Prostate gland (tissue), 2 donors: Measurements from ENCODE around the gene NUAK1. TPM values are rescaled to one million over a fixed set of nuclear protein-coding genes. Genes with fewer than 3 reads are reported as not detected.

Source experiments
- DNase-seq: peaks from one replicate; pipeline ENCODE4 v3.0.0-alpha.2; 2019; ENCODE audit warnings: low spot score
- H3K27ac ChIP-seq, 2 donors: fragments of 200-600 bp; sonication (generic); 2 replicates each; pipeline ENCODE4 v1.5.1; 2017 to 2019
- H3K27me3 ChIP-seq: fragments of 200-600 bp; sonication (generic); replicated peaks from 2 replicates; pipeline ENCODE4 v1.5.1; 2019; ENCODE audit not compliant: insufficient read depth
- H3K36me3 ChIP-seq, 2 donors: fragments of 200-600 bp; sonication (generic); 1 replicate in 1 of 2; 2 replicates in 1 of 2; pipeline versions ENCODE4 v1.5.1 to v1.8.1; 2017 to 2019
- H3K4me1 ChIP-seq: fragments of 200-600 bp; sonication (generic); replicated peaks from 2 replicates; pipeline ENCODE4 v1.5.1; 2019
- H3K4me3 ChIP-seq, 2 donors: fragments of 200-600 bp; sonication (generic); 2 replicates each; pipeline ENCODE4 v1.5.1; 2017 to 2019
- H3K9me3 ChIP-seq: fragments of 200-600 bp; sonication (generic); 2 replicates; pipeline ENCODE4 v1.5.1; 2017
- POLR2A ChIP-seq: fragments of 450-650 bp; IDR thresholded peaks from one replicate; pipeline ENCODE4 v1.6.1; 2016; ENCODE audit warnings: antibody characterized with exemption, mild to moderate bottlenecking
- POLR2AphosphoS5 ChIP-seq: sonication (generic); formaldehyde crosslinking; IDR thresholded peaks from one replicate; pipeline ENCODE4 v1.6.1; 2017; ENCODE audit warnings: antibody characterized with exemption
- WGBS: methylation state at CpG from one replicate; pipeline ENCODE4 v1.1.5; 2018; 5-methylcytosine and 5-hydroxymethylcytosine counted together
- intact Hi-C: fragments of 100-400 bp; cut with DNase I; formaldehyde crosslinking; loops from one replicate; pipeline ENCODE4 v1.14.2; 2022
- total RNA-seq, 2 donors: library from RNA; depleted of rRNA; stranded (reverse); fragments of >200 nt; gene quantifications; one replicate each; pipeline ENCODE4 v1.1.0, GENCODE V29; 2016
- TF ChIP-seq, protein P1 (sequence below), 4 experiments: fragments of 200-600 bp in 2 of 4; fragments of 450-650 bp in 2 of 4; sonication (generic) in 2 of 4; IDR thresholded peaks; 1 replicate in 3 of 4; 2 replicates in 1 of 4; pipeline ENCODE4 v1.5.1; 2016 to 2019; ENCODE audit warnings: antibody characterized with exemption in 4 of 4, mild to moderate bottlenecking in 2 of 4, moderate library complexity in 2 of 4

Gene NUAK1
- total RNA-seq, 2 donors from 2014 or later = 9.6 to 16.0 TPM

DNA sequence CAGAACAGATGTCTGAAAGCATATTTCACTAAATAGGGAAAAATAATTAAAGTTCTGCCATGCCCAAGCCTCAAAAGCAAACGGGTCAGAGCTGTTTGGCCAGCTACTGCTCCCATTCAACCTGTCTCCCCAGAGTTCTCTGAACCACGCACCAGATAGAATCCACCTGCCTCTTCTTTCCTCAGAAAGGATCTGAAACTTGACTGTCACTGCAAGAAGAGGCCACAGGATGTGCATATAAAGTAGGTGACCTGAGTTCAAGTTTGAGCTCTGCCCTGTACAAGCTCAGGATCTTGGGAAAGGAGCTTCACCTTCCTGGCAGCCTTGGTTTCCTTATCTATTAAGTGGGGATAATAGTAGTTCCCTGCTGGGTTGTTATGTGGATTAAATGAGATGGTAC, 91.8 kb downstream of the NUAK1 start:
- Histone ChIP-seq H3K9me3 (no peaks in the 10 kb centered on the region), H3K27ac (no peak overlapping the region), H3K27me3 (no peaks in the 10 kb centered on the region), H3K4me1 (no peaks in the 10 kb centered on the region), H3K36me3 (no peaks in the 10 kb centered on the region), H3K4me3 (no peak overlapping the region)
- whole genome bisulfite sequencing = 89% methylated on average over 2 of the region's 2 CpGs
- intact Hi-C loops = no loop called here
- DNase-seq = no peak
- TF ChIP-seq, protein P1, sequence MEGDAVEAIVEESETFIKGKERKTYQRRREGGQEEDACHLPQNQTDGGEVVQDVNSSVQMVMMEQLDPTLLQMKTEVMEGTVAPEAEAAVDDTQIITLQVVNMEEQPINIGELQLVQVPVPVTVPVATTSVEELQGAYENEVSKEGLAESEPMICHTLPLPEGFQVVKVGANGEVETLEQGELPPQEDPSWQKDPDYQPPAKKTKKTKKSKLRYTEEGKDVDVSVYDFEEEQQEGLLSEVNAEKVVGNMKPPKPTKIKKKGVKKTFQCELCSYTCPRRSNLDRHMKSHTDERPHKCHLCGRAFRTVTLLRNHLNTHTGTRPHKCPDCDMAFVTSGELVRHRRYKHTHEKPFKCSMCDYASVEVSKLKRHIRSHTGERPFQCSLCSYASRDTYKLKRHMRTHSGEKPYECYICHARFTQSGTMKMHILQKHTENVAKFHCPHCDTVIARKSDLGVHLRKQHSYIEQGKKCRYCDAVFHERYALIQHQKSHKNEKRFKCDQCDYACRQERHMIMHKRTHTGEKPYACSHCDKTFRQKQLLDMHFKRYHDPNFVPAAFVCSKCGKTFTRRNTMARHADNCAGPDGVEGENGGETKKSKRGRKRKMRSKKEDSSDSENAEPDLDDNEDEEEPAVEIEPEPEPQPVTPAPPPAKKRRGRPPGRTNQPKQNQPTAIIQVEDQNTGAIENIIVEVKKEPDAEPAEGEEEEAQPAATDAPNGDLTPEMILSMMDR (IDR thresholded peaks at IDR 0.05) = no peak
- TF ChIP-seq POLR2A = no peak
- no peak for TF ChIP-seq POLR2AphosphoS5

DNA sequence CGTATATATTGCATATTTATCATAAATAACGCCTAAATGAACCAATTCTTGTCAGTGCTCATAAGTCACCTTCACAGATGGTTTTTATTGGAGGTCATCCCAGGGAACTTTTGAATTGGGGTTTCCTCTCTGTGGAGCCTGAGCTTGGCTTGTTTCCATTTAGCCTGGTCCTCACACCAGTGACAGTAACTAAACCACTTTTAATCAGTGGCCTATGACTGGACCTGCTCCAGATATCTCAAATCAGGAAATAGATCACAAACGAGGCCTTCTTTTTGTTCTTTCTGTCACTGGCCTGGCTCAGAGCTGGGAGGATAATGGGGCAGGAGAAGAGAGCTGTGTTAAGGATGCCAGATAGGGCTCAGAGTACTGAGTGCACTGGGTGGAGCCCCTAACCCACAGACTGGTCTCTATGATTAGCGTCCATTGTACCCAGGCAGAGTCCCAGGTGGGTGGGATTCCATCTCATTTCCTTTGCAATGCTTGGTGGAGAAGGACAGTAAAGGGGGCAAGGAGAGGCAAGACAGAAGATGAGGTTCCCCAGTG, 92.4 kb downstream of the NUAK1 start:
- no peaks in the 10 kb centered on the region for H3K9me3 ChIP-seq
- no peaks in the 10 kb centered on the region for H3K27me3 ChIP-seq
- DNase-seq = no peak
- no peak for TF ChIP-seq POLR2A
- TF ChIP-seq, protein P1 (IDR thresholded peaks at IDR 0.05) = no peak
- intact Hi-C loops = no loop called here
- no peaks in the 10 kb centered on the region for H3K36me3 ChIP-seq
- no peaks in the 10 kb centered on the region for H3K4me1 ChIP-seq
- no peak overlapping the region for H3K27ac ChIP-seq
- H3K4me3 ChIP-seq = no peak overlapping the region
- WGBS = 75% methylated on average over 4 of the region's 4 CpGs

DNA sequence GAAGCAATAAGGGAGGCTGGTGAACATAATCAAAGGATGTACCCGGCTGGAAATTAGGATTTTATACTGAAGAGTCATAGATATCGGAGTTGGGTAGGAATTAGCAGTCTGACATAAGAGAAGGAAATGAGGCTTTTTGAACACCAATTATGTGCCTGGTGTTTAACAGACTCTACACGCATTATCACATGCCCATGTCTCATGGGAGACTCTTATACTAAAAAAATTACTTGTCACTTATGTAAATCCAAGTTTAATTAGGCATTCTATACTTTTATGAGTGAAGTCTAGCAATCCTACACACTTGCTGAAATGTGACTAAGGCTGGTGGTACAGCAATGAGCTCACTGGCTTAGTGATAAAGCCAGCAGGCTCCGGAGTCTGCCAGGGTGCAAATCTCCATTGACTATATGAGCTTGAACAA, 93.5 kb downstream of the NUAK1 start:
- no peaks in the 10 kb centered on the region for H3K9me3 ChIP-seq
- 96% methylated on average over 4 of the region's 4 CpGs for WGBS
- H3K27ac ChIP-seq = no peak overlapping the region
- H3K36me3 ChIP-seq = no peaks in the 10 kb centered on the region
- H3K4me3 ChIP-seq = no peak overlapping the region
- intact Hi-C loops = no loop called here
- DNase-seq = no peak
- no peaks in the 10 kb centered on the region for H3K4me1 ChIP-seq
- H3K27me3 ChIP-seq = no peaks in the 10 kb centered on the region
- TF ChIP-seq POLR2A (no peak), POLR2AphosphoS5 (no peak)
- TF ChIP-seq, protein P1 (IDR thresholded peaks at IDR 0.05) = no peak

DNA sequence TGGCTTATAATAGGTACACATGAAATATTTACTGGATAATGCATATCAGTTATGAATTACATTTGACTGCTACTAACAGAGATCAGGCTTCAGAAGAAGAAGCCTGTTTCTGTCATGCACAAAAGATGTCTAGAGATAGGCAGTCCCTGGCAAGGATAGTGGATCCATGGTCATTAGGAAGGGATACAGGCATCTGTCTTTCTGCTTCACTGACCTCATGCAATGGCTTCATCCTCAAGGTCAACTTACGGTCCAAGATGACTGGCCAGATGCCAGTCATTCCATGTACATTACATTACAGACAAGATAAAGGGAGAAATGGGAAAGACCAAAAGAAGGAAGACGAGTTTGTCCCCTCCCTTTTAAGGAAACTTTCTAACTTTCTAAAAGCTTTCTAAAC, 94.0 kb downstream of the NUAK1 start:
- Histone ChIP-seq H3K27ac (no peak overlapping the region), H3K27me3 (no peaks in the 10 kb centered on the region), H3K9me3 (no peaks in the 10 kb centered on the region), H3K36me3 (no peaks in the 10 kb centered on the region), H3K4me3 (no peak overlapping the region), H3K4me1 (no peaks in the 10 kb centered on the region)
- 83% methylated on average over 2 of the region's 2 CpGs for WGBS
- no peak for TF ChIP-seq POLR2A
- DNase-seq = no peak
- intact Hi-C loops = no loop called here

DNA sequence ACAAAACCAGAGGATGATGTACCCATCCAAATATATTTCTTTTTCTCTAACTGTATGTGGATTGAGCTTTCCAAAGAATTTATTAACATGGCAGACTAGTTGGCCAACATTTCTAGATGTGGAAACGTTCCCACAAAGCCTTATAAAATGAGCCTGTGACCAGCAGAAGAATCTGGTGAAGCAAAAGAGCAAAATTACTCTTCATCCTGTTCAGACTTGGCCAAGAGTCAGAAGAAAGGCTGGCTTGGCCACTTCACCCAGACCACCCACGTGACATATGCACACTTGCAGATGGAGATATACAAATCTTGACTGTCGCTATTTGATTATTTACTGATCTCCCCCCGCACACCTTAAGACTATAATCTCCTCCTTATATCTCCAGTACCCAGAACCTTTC, 96.7 kb downstream of the NUAK1 start:
- intact Hi-C loops = no loop called here
- Histone ChIP-seq H3K27ac (no peak overlapping the region), H3K4me3 (no peak overlapping the region), H3K9me3 (no peaks in the 10 kb centered on the region), H3K27me3 (no peaks in the 10 kb centered on the region), H3K4me1 (no peaks in the 10 kb centered on the region), H3K36me3 (no peaks in the 10 kb centered on the region)
- peak; percentile 36 for DNase-seq
- TF ChIP-seq POLR2A (no peak), POLR2AphosphoS5 (peak; percentile 74)
- 35% methylated on average over 4 of the region's 4 CpGs for WGBS

DNA sequence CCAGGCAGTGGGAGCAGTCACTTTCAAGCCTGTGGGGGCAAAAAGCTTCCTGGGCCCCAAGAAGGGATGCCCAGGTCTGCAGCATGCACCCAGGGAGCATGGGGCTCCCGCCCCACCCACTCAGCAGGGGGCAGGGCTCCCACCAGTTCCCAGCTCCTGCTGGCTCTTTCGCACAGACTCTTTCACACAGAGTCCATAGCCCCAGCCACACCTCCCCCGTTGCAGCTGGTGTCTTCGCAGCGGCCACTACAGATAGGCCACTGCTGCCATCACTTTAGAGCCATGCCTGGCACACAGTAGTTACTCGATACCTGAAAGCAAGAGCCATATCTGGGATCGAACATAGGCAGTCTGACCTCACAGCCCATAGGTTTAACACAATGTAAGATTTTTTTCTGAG, 98.2 kb downstream of the NUAK1 start:
- 99% methylated on average over 7 of the region's 7 CpGs for WGBS
- H3K4me3 ChIP-seq = no peak overlapping the region

More for the DNA sequence above, 98.2 kb downstream of the NUAK1 start:
- no peaks in the 10 kb centered on the region for H3K9me3 ChIP-seq
- intact Hi-C loops = no loop called here
- no peaks in the 10 kb centered on the region for H3K4me1 ChIP-seq
- no peaks in the 10 kb centered on the region for H3K36me3 ChIP-seq
- H3K27me3 ChIP-seq = no peaks in the 10 kb centered on the region
- H3K27ac ChIP-seq = no peak overlapping the region
- DNase-seq = no peak
- TF ChIP-seq POLR2A (no peak), POLR2AphosphoS5 (no peak)
- TF ChIP-seq, protein P1 (IDR thresholded peaks at IDR 0.05) = no peak
